HCT116 (cell line): ENCODE data around the gene DDX10. TPM values are rescaled to one million over a fixed set of nuclear protein-coding genes. Genes with fewer than 3 reads are reported as not detected.

Experiments used
- ATAC-seq: fragments of 200-7000 bp; cut with Tn5 transposase; 2 replicates; pipeline ENCODE4 v1.9.1; 2020; ENCODE audit warnings: mild to moderate bottlenecking, moderate library complexity
- BruUV-seq: library from RNA; stranded (reverse); fragments of 400-500 nt; replicated peaks from 2 replicates; lab custom pipeline; 2021; lab: Mats Ljungman, UMichigan
- CTCF ChIA-PET: fragments of 300-600 bp; sonication (Branson Sonifier 250); formaldehyde crosslinking; loops from one replicate; lab custom pipeline; 2021; ENCODE audit warnings: antibody characterized with exemption; lab: Charles Lee
- POLR2A ChIA-PET: fragments of 300-600, 350-600 bp; sonication (Branson Sonifier 250); formaldehyde crosslinking; loops from one replicate; lab custom pipeline; 2021; ENCODE audit warnings: antibody characterized with exemption; lab: Charles Lee
- RAD21 ChIA-PET, 2 experiments: fragments of 300-600 bp; sonication (Branson Sonifier 250); formaldehyde crosslinking; loops; one replicate each; lab custom pipeline; 2023; ENCODE audit warnings: low total read pairs in 2 of 2; ENCODE audit not compliant: uncharacterized antibody in 2 of 2, unreplicated experiment in 2 of 2, low non-redundant PET in 1 of 2; lab: Charles Lee
- DNase-seq: peaks from one replicate; pipeline ENCODE4 v3.0.0-alpha.2; 2010; ENCODE audit warnings: low read depth, low spot score
- H2AFZ ChIP-seq: fragments of 200-600 bp; shearing (Covaris generic), sonication (generic); 2 replicates; pipeline ENCODE4 v1.6.1; 2017; ENCODE audit warnings: low read depth, mixed run types, mixed read lengths, antibody characterized with exemption, low read length; ENCODE audit not compliant: poor library complexity, severe bottlenecking
- H3K27ac ChIP-seq: 2 replicates; pipeline ENCODE4 v1.5.1; 2012; ENCODE audit warnings: low read depth, low read length
- H3K27me3 ChIP-seq: fragments of 200-600 bp; sonication (generic); 2 replicates; pipeline ENCODE4 v1.6.1; 2016; ENCODE audit warnings: mixed run types, low read length, mixed read lengths; ENCODE audit not compliant: insufficient read depth
- H3K36me3 ChIP-seq, 2 experiments: fragments of 200-500 bp in 1 of 2; fragments of 200-600 bp in 1 of 2; sonication (Bioruptor generic) in 1 of 2; sonication (generic) in 1 of 2; 2 replicates each; pipeline versions ENCODE4 v1.5.1 to v1.6.1; 2014 to 2016; ENCODE audit warnings: low read length in 2 of 2, inconsistent platforms in 1 of 2, mixed read lengths in 1 of 2, mixed run types in 1 of 2; ENCODE audit not compliant: insufficient read depth in 2 of 2, control insufficient read depth in 1 of 2
- H3K4me1 ChIP-seq, 2 experiments: fragments of 200-600 bp in 1 of 2; sonication (generic) in 1 of 2; 2 replicates each; pipeline versions ENCODE4 v1.5.1 to v1.6.1; 2012 to 2017; ENCODE audit warnings: low read length in 2 of 2, inconsistent platforms in 1 of 2, mild to moderate bottlenecking in 1 of 2, mixed read lengths in 1 of 2, mixed run types in 1 of 2, moderate library complexity in 1 of 2; ENCODE audit not compliant: insufficient read depth in 2 of 2, control insufficient read depth in 1 of 2
- H3K4me2 ChIP-seq: fragments of 200-600 bp; sonication (generic); 2 replicates; pipeline ENCODE4 v1.6.1; 2017; ENCODE audit warnings: mixed run types, low read length, mixed read lengths
- H3K4me3 ChIP-seq, 2 experiments: fragments of 200-600 bp in 1 of 2; sonication (generic) in 1 of 2; replicated peaks in 1 of 2; 2 replicates each; pipeline ENCODE4 v1.5.1; 2011 to 2016; ENCODE audit warnings: low read length in 2 of 2, control low read depth in 1 of 2, low read depth in 1 of 2, mild to moderate bottlenecking in 1 of 2, mixed read lengths in 1 of 2, mixed run types in 1 of 2
- H3K79me2 ChIP-seq: fragments of 200-600 bp; sonication (generic); 2 replicates; pipeline ENCODE4 v1.6.1; 2017; ENCODE audit warnings: mild to moderate bottlenecking, mixed run types, low read length, moderate library complexity, mixed read lengths; ENCODE audit not compliant: insufficient read depth
- H3K9ac ChIP-seq: fragments of 200-600 bp; sonication (generic); 2 replicates; pipeline ENCODE4 v1.6.1; 2016; ENCODE audit warnings: low read length, mixed read lengths
- H3K9me2 ChIP-seq: fragments of 200-600 bp; sonication (generic), shearing (Covaris generic); 2 replicates; pipeline ENCODE4 v1.6.1; 2017; ENCODE audit warnings: mixed run types, mild to moderate bottlenecking, moderate library complexity; ENCODE audit not compliant: insufficient read depth
- H3K9me3 ChIP-seq, 2 experiments: fragments of 200-500 bp in 1 of 2; fragments of 200-600 bp in 1 of 2; sonication (Bioruptor generic) in 1 of 2; sonication (generic) in 1 of 2; 2 replicates each; pipeline ENCODE4 v1.6.1; 2014 to 2017; ENCODE audit warnings: low read length in 2 of 2, mixed read lengths in 2 of 2, inconsistent platforms in 1 of 2, low read depth in 1 of 2, mild to moderate bottlenecking in 1 of 2, mixed run types in 1 of 2, moderate library complexity in 1 of 2; ENCODE audit not compliant: control insufficient read depth in 1 of 2, insufficient read depth in 1 of 2
- H4K20me1 ChIP-seq: fragments of 200-600 bp; sonication (generic), shearing (Covaris generic); 2 replicates; pipeline ENCODE4 v1.6.1; 2017; ENCODE audit warnings: mixed run types, mild to moderate bottlenecking, moderate library complexity; ENCODE audit not compliant: insufficient read depth
- ATF3 ChIP-seq: IDR thresholded peaks from 2 replicates; pipeline ENCODE4 v1.6.1; 2012
- CTCF ChIP-seq, 3 experiments: fragments of 200-600 bp in 1 of 3; sonication (generic) in 1 of 3; IDR thresholded peaks in 2 of 3; conservative IDR thresholded peaks in 1 of 3; 2 replicates each; pipeline ENCODE4 v1.5.1; 2012 to 2017; ENCODE audit warnings: low read depth in 2 of 3, low read length in 2 of 3, antibody characterized with exemption in 1 of 3, borderline replicate concordance in 1 of 3, control low read depth in 1 of 3, mild to moderate bottlenecking in 1 of 3, mixed read lengths in 1 of 3, mixed run types in 1 of 3, moderate library complexity in 1 of 3; ENCODE audit not compliant: insufficient read depth in 1 of 3
- EGR1 ChIP-seq: IDR thresholded peaks from 2 replicates; pipeline ENCODE4 v1.6.1; 2012; ENCODE audit warnings: low read depth
- ELF1 ChIP-seq: IDR thresholded peaks from 2 replicates; pipeline ENCODE4 v1.6.1; 2012; ENCODE audit warnings: low read depth, borderline replicate concordance
- FOSL1 ChIP-seq: IDR thresholded peaks from 2 replicates; pipeline ENCODE4 v1.6.1; 2012; ENCODE audit warnings: low read depth
- JUND ChIP-seq: IDR thresholded peaks from 2 replicates; pipeline ENCODE4 v1.6.1; 2012
- POLR2AphosphoS5 ChIP-seq: IDR thresholded peaks from 2 replicates; pipeline ENCODE4 v1.6.1; 2011; ENCODE audit warnings: mild to moderate bottlenecking, low read depth, low read length, moderate library complexity
- RAD21 ChIP-seq: IDR thresholded peaks from 2 replicates; pipeline ENCODE4 v1.6.1; 2012; ENCODE audit warnings: low read depth, mild to moderate bottlenecking
- SIN3A ChIP-seq: IDR thresholded peaks from 2 replicates; pipeline ENCODE4 v1.6.1; 2012; ENCODE audit warnings: low read depth
- SP1 ChIP-seq: IDR thresholded peaks from 2 replicates; pipeline ENCODE4 v1.6.1; 2012; ENCODE audit warnings: low read depth
- SRF ChIP-seq: IDR thresholded peaks from 2 replicates; pipeline ENCODE4 v1.6.1; 2012; ENCODE audit warnings: low read depth
- YY1 ChIP-seq: IDR thresholded peaks from 2 replicates; pipeline ENCODE4 v1.6.1; 2011; ENCODE audit warnings: low read length, low read depth, moderate library complexity, mild to moderate bottlenecking; ENCODE audit not compliant: insufficient replicate concordance; ENCODE audit errors: extremely low read depth
- ZFX ChIP-seq: fragments of 450-650 bp; IDR thresholded peaks from 2 replicates; pipeline ENCODE4 v1.6.1; 2017
- intact Hi-C: fragments of 100-400 bp; cut with micrococcal nuclease; formaldehyde crosslinking; loops from 2 replicates; pipeline ENCODE4 v1.10.0; 2022
- total RNA-seq: library from RNA; stranded (reverse); gene quantifications from one replicate; pipeline ENCODE4 v1.2.1, GENCODE V29; 2021; ENCODE audit not compliant: unreplicated experiment
- TF ChIP-seq, protein P1 (sequence below): IDR thresholded peaks from 2 replicates; pipeline ENCODE4 v1.6.1; 2012; ENCODE audit warnings: low read depth
- TF ChIP-seq, protein P2 (sequence below): IDR thresholded peaks from 2 replicates; pipeline ENCODE4 v1.6.1; 2012

DDX10 gene
- total RNA-seq, 1 experiment from 2014 or later, result 66.5 TPM

GRCh38 chr11:108793611-108794010 is 128.7 kb downstream of the DDX10 start:
- no TSS peak for BruUV-seq
- no peak overlapping the region for H3K9ac ChIP-seq
- intact Hi-C loops, result no loop called here

More at GRCh38 chr11:108793611-108794010, 128.7 kb downstream of the DDX10 start:
- H3K79me2 ChIP-seq, result peaks cover 64% of the 10 kb centered on the region
- no peak overlapping the region for H3K4me3 ChIP-seq
- no peaks in the 10 kb centered on the region for H3K36me3 ChIP-seq
- no peaks in the 10 kb centered on the region for H3K27me3 ChIP-seq
- TF ChIP-seq SP1, result no peak
- no peak for TF ChIP-seq FOSL1
- TF ChIP-seq ATF3, result no peak
- no peak for TF ChIP-seq SIN3A
- no peak for TF ChIP-seq RAD21
- no peak for TF ChIP-seq ZFX
- no peak for TF ChIP-seq JUND
- TF ChIP-seq, protein P1, sequence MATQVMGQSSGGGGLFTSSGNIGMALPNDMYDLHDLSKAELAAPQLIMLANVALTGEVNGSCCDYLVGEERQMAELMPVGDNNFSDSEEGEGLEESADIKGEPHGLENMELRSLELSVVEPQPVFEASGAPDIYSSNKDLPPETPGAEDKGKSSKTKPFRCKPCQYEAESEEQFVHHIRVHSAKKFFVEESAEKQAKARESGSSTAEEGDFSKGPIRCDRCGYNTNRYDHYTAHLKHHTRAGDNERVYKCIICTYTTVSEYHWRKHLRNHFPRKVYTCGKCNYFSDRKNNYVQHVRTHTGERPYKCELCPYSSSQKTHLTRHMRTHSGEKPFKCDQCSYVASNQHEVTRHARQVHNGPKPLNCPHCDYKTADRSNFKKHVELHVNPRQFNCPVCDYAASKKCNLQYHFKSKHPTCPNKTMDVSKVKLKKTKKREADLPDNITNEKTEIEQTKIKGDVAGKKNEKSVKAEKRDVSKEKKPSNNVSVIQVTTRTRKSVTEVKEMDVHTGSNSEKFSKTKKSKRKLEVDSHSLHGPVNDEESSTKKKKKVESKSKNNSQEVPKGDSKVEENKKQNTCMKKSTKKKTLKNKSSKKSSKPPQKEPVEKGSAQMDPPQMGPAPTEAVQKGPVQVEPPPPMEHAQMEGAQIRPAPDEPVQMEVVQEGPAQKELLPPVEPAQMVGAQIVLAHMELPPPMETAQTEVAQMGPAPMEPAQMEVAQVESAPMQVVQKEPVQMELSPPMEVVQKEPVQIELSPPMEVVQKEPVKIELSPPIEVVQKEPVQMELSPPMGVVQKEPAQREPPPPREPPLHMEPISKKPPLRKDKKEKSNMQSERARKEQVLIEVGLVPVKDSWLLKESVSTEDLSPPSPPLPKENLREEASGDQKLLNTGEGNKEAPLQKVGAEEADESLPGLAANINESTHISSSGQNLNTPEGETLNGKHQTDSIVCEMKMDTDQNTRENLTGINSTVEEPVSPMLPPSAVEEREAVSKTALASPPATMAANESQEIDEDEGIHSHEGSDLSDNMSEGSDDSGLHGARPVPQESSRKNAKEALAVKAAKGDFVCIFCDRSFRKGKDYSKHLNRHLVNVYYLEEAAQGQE, result no peak
- TF ChIP-seq YY1, result no peak
- TF ChIP-seq CTCF (IDR thresholded peaks at IDR 0.05 in 2 of 3, conservative IDR thresholded peaks at IDR 0.05 in 1 of 3; ENCODE audit: borderline replicate concordance in 1 of 3, insufficient read depth in 1 of 3, low read depth in 2 of 3, low read length in 2 of 3), result no peak
- no peak for TF ChIP-seq SRF
- TF ChIP-seq ELF1, result no peak
- TF ChIP-seq, protein P2, sequence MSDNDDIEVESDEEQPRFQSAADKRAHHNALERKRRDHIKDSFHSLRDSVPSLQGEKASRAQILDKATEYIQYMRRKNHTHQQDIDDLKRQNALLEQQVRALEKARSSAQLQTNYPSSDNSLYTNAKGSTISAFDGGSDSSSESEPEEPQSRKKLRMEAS, result no peak
- no peak for TF ChIP-seq EGR1
- no peak for TF ChIP-seq POLR2AphosphoS5
- H3K27ac ChIP-seq, result no peak overlapping the region
- H4K20me1 ChIP-seq, result no peaks in the 10 kb centered on the region; the same call in 1 of the 2 replicates
- RAD21 ChIA-PET, result no interaction called here
- DNase-seq (no peak), ATAC-seq (no peak)
- POLR2A ChIA-PET, result no interaction called here
- no peak overlapping the region for H2AFZ ChIP-seq
- peaks cover 3 to 8% of the 10 kb centered on the region in 2 experiments; a peak in 2 of 4 replicates for H3K4me1 ChIP-seq
- no peaks in the 10 kb centered on the region for H3K9me2 ChIP-seq
- no peaks in the 10 kb centered on the region for H3K9me3 ChIP-seq
- H3K4me2 ChIP-seq, result no peak overlapping the region
- CTCF ChIA-PET, result no interaction called here
